GM12878 (cell line): ENCODE measurements around the gene IL10RA. TPM values are rescaled to one million over a fixed set of nuclear protein-coding genes. Genes with fewer than 3 reads are reported as not detected.

Experiments
- ATAC-seq: fragments of 200-7000 bp; cut with Tn5 transposase; 3 replicates; pipeline ENCODE4 v1.9.1; 2020; ENCODE audit warnings: mild to moderate bottlenecking, moderate library complexity
- BruUV-seq: library from RNA; stranded (reverse); fragments of 400-500 nt; replicated peaks from 2 replicates; lab custom pipeline; 2021; lab: Mats Ljungman, UMichigan
- CTCF ChIA-PET: fragments of 300-600 bp; sonication (Branson Sonifier 250); formaldehyde crosslinking; extraction: SDS; loops from one replicate; lab custom pipeline; 2021; ENCODE audit warnings: inconsistent platforms; lab: Yijun Ruan, JAX
- POLR2A ChIA-PET: fragments of 350-600 bp; formaldehyde crosslinking; extraction: SDS; loops from one replicate; lab custom pipeline; 2021; ENCODE audit warnings: inconsistent platforms; lab: Charles Lee
- RAD21 ChIA-PET: fragments of 300-600 bp; sonication (Branson Sonifier 250); formaldehyde crosslinking; loops from one replicate; lab custom pipeline; 2023; ENCODE audit warnings: antibody characterized with exemption; ENCODE audit not compliant: unreplicated experiment; lab: Charles Lee
- SMC1A ChIA-PET: fragments of 300-600 bp; sonication (Branson Sonifier 250); formaldehyde crosslinking; loops from one replicate; lab custom pipeline; 2023; ENCODE audit not compliant: unreplicated experiment, uncharacterized antibody; lab: Charles Lee
- DNase-seq: peaks from one replicate; pipeline ENCODE4 v3.0.0-alpha.2; 2011; ENCODE audit warnings: low read depth, low spot score
- FAIRE-seq: peaks from 3 replicates; lab custom pipeline; 2011; peaks lifted over from hg19 to GRCh38; lab: Jason Lieb, UNC
- H2AFZ ChIP-seq: 2 replicates; pipeline ENCODE4 v1.6.0; 2011; ENCODE audit warnings: low read depth, low read length, control low read depth; ENCODE audit not compliant: control insufficient read depth
- H3K27ac ChIP-seq: 2 replicates; pipeline ENCODE4 v1.5.1; 2011; ENCODE audit warnings: control low read depth; ENCODE audit not compliant: control insufficient read depth, insufficient read depth
- H3K27me3 ChIP-seq, 2 experiments: replicated peaks in 1 of 2; 2 replicates each; pipeline versions ENCODE4 v1.6.0 to v1.6.1; 2011; ENCODE audit warnings: low read length in 1 of 2; ENCODE audit not compliant: control insufficient read depth in 2 of 2, insufficient read depth in 2 of 2
- H3K36me3 ChIP-seq, 2 experiments: 2 replicates each; pipeline ENCODE4 v1.5.1; 2011; ENCODE audit warnings: low read length in 1 of 2; ENCODE audit not compliant: control insufficient read depth in 2 of 2, insufficient read depth in 2 of 2
- H3K4me1 ChIP-seq: 2 replicates; pipeline ENCODE4 v1.6.1; 2011; ENCODE audit warnings: mild to moderate bottlenecking, low read length, moderate library complexity, mixed read lengths; ENCODE audit not compliant: control insufficient read depth, insufficient read depth
- H3K4me2 ChIP-seq: 2 replicates; pipeline ENCODE4 v1.6.0; 2011; ENCODE audit warnings: control low read depth; ENCODE audit not compliant: control insufficient read depth, insufficient read depth
- H3K4me3 ChIP-seq: fragments of 200-600 bp; sonication (generic); 2 replicates; pipeline ENCODE4 v1.5.1; 2016
- H3K79me2 ChIP-seq: 2 replicates; pipeline ENCODE4 v1.6.0; 2011; ENCODE audit warnings: low read length; ENCODE audit not compliant: control insufficient read depth, insufficient read depth
- H3K9ac ChIP-seq: 2 replicates; pipeline ENCODE4 v1.8.0; 2011; ENCODE audit warnings: low read length, control low read depth, mixed read lengths; ENCODE audit not compliant: control insufficient read depth, insufficient read depth
- H3K9me3 ChIP-seq: replicated peaks from 3 replicates; pipeline ENCODE4 v1.5.1; 2011; ENCODE audit warnings: mild to moderate bottlenecking, low read length; ENCODE audit not compliant: control insufficient read depth, insufficient read depth
- H4K20me1 ChIP-seq: 2 replicates; pipeline ENCODE4 v1.6.0; 2011; ENCODE audit not compliant: control insufficient read depth, insufficient read depth
- CEBPB ChIP-seq, 2 experiments: fragments of 150-350 bp in 1 of 2; IDR thresholded peaks; 2 replicates each; pipeline ENCODE4 v1.6.1; 2012 to 2014; ENCODE audit warnings: low read depth in 2 of 2, low read length in 2 of 2, borderline replicate concordance in 1 of 2, inconsistent platforms in 1 of 2
- CHD4 ChIP-seq: fragments of 200-600 bp; sonication (generic); IDR thresholded peaks from 2 replicates; pipeline ENCODE4 v1.6.1; 2016; ENCODE audit warnings: mild to moderate bottlenecking
- NFXL1 ChIP-seq: fragments of 450-650 bp; IDR thresholded peaks from 2 replicates; pipeline ENCODE4 v1.6.1; 2017; ENCODE audit warnings: antibody characterized with exemption, mild to moderate bottlenecking, borderline replicate concordance
- POLR2A ChIP-seq: IDR thresholded peaks from 2 replicates; pipeline ENCODE4 v1.6.1; 2011; ENCODE audit warnings: low read depth, mild to moderate bottlenecking, low read length
- POLR2AphosphoS5 ChIP-seq: IDR thresholded peaks from 2 replicates; pipeline ENCODE4 v1.6.1; 2011; ENCODE audit warnings: mild to moderate bottlenecking, low read length, inconsistent platforms
- TCF12 ChIP-seq: IDR thresholded peaks from 2 replicates; pipeline ENCODE4 v1.6.1; 2011; ENCODE audit warnings: low read depth, mild to moderate bottlenecking, low read length
- WGBS: methylation state at CpG from one replicate; pipeline ENCODE4 v1.1.6; 2016; ENCODE audit warnings: low lambda C conversion rate; ENCODE audit not compliant: insufficient replicate concordance, insufficient coverage; ENCODE audit errors: missing lambda C conversion rate; 5-methylcytosine and 5-hydroxymethylcytosine counted together
- in situ Hi-C: fragments of 300-500 bp; cut with MboI; formaldehyde crosslinking; loops from 9 replicates; pipeline ENCODE4 v1.14.3; 2018; ENCODE audit warnings: mixed read lengths
- intact Hi-C: fragments of 100-400 bp; cut with micrococcal nuclease; formaldehyde crosslinking; loops from one replicate; pipeline ENCODE4 v1.14.2; 2022; ENCODE audit not compliant: unreplicated experiment
- polyA plus RNA-seq, 11 experiments: library from polyadenylated mRNA; depleted of rRNA in 4 of 11; unstranded in 6 of 11; stranded (reverse) in 5 of 11; fragments of >200 nt; fragmentation: Nextera tagmentation in 4 of 11; fragmentation: Illumina TruSeq in 1 of 11; extraction: Ambion mirVana in 4 of 11; extraction: Trizol in 1 of 11; gene quantifications; 1 replicate in 1 of 11; 2 replicates in 10 of 11; pipeline versions ENCODE4 v1.2.1 to v1.2.3, GENCODE V29; 2011 to 2016; ENCODE audit warnings: inconsistent platforms in 2 of 11, missing spikeins in 2 of 11, low read depth in 1 of 11
- total RNA-seq, 4 experiments: library from RNA; depleted of rRNA in 3 of 4; stranded (reverse); fragments of >200 nt in 3 of 4; fragmentation: Illumina TruSeq in 1 of 4; extraction: Trizol in 1 of 4; gene quantifications; 2 replicates each; pipeline versions ENCODE4 v1.2.1 to v1.2.3, GENCODE V29; 2013 to 2021
- TF ChIP-seq, protein P1 (sequence below): IDR thresholded peaks from 2 replicates; pipeline ENCODE4 v1.6.1; 2011; ENCODE audit warnings: borderline replicate concordance, low read depth, mild to moderate bottlenecking, moderate library complexity, low read length; ENCODE audit not compliant: insufficient read depth, poor library complexity, severe bottlenecking

The IL10RA gene
- total and polyA plus RNA-seq, 10 of the 15 experiments (the other 5 are each of a cell fraction or from before 2014, with no cell fraction given), result 0.77 to 45.9 (median 9.6) TPM

GRCh38 chr11:117996058-117996457 is 9.9 kb downstream of the IL10RA start:
- Histone ChIP-seq H3K36me3 (peaks cover 23 to 27% of the 10 kb centered on the region in 2 experiments), H4K20me1 (no peaks in the 10 kb centered on the region)
- CTCF ChIA-PET, result interaction anchor here (1.3 to 3.9 kb wide), 3 partner anchors 8 to 59 kb away, joined by 4 to 35 read pairs (median 7); partner anchors contain the start of gene IL10RA
- DNase-seq, result no peak
- intact Hi-C loops, result no loop called here
- TF ChIP-seq POLR2AphosphoS5, result peak; percentile 39; the same call in 1 of the 2 replicates
- TF ChIP-seq CEBPB (IDR thresholded peaks at IDR 0.05; ENCODE audit: borderline replicate concordance in 1 of 2, low read depth in 2 of 2, low read length in 2 of 2), result no peak
- TF ChIP-seq, all 136 proteins: peak for 1
- Histone ChIP-seq H3K4me3 (no peak overlapping the region), H3K9ac (no peak overlapping the region), H2AFZ (no peak overlapping the region), H3K4me1 (peaks cover 46% of the 10 kb centered on the region), H3K4me2 (no peak overlapping the region), H3K9me3 (peaks cover 2% of the 10 kb centered on the region; the same call in 2 of the 3 replicates), H3K27me3 (no peaks in the 10 kb centered on the region), H3K27ac (no peak overlapping the region), H3K79me2 (no peaks in the 10 kb centered on the region)
- ChIA-PET RAD21 (interaction anchor here (0.5 to 3.2 kb wide), 5 partner anchors 9 to 540 kb away, joined by 3 to 37 read pairs (median 3); partner anchors contain the start of gene IL10RA), SMC1A (interaction anchor here (0.7 to 19.0 kb wide), 8 partner anchors 2 to 181 kb away, joined by 3 to 280 read pairs (median 16); partner anchors contain the start of gene IL10RA), POLR2A (interaction anchor here (0.6 to 9.7 kb wide), 4 partner anchors 9 to 502 kb away, joined by 3 to 110 read pairs (median 8); partner anchors contain the start of gene IL10RA)
- ATAC-seq (no peak), FAIRE-seq (no peak)
- in situ Hi-C loops, result no loop called here
- WGBS, result 92% methylated on average over 4 of the region's 4 CpGs
- BruUV-seq, result no TSS peak

DNA sequence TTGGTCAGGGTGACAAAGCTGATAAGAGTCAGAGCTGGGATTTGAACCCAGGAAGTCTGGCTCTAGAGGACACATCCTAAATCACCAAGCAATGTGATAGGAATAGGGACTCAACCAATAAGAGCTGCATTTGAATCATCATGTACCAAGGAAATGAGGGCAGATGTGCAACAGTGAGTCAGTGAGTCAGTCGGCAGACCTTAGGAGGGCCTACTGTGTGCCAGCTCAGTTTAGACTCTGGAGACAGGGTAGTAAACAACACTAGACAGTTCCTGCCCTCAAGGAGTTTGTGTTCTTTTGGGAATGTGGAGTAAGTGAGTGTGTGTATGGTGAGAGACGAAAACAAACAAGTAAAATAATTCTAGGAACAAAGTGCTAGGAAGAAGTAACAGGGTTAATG is 11.2 kb downstream of the IL10RA start:
- TF ChIP-seq, protein P1, sequence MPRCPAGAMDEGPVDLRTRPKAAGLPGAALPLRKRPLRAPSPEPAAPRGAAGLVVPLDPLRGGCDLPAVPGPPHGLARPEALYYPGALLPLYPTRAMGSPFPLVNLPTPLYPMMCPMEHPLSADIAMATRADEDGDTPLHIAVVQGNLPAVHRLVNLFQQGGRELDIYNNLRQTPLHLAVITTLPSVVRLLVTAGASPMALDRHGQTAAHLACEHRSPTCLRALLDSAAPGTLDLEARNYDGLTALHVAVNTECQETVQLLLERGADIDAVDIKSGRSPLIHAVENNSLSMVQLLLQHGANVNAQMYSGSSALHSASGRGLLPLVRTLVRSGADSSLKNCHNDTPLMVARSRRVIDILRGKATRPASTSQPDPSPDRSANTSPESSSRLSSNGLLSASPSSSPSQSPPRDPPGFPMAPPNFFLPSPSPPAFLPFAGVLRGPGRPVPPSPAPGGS, result no peak
- TF ChIP-seq NFXL1 (no peak), POLR2A (0 out of 2 replicates have a peak, but pooled peaks have one; percentile 5), TCF12 (no peak), CHD4 (no peak)
- TF ChIP-seq, all 136 proteins: peak for 1
- no peak overlapping the region for H3K9ac ChIP-seq
- BruUV-seq, result no TSS peak
- ATAC-seq (no peak), DNase-seq (no peak), FAIRE-seq (no peak)
- WGBS, result 55% methylated on average over 2 of the region's 2 CpGs
- H3K4me3 ChIP-seq, result peak overlapping the region; percentile 6; the same call in 1 of the 2 replicates
- ChIA-PET CTCF (interaction anchor here (0.6 to 3.9 kb wide), 8 partner anchors 10 to 153 kb away, joined by 3 to 35 read pairs (median 4); partner anchors contain the start of gene IL10RA), RAD21 (interaction anchor here (1.1 to 3.2 kb wide), 6 partner anchors 10 to 190 kb away, joined by 3 to 37 read pairs (median 5); partner anchors contain the start of gene IL10RA), POLR2A (interaction anchor here (0.8 to 9.7 kb wide), 8 partner anchors 9 to 182 kb away, joined by 3 to 110 read pairs (median 3); partner anchors contain the start of gene IL10RA), SMC1A (interaction anchor here (0.7 to 19.0 kb wide), 16 partner anchors 3 to 180 kb away, joined by 3 to 280 read pairs (median 6); partner anchors contain the start of gene IL10RA)
- H2AFZ ChIP-seq, result no peak overlapping the region
- H3K79me2 ChIP-seq, result no peaks in the 10 kb centered on the region
- peak overlapping the region; percentile 73 for H3K27ac ChIP-seq
- H3K27me3 ChIP-seq, result no peaks in the 10 kb centered on the region
- H3K4me1 ChIP-seq, result peaks cover 52% of the 10 kb centered on the region
- H3K9me3 ChIP-seq, result peaks cover 2% of the 10 kb centered on the region; the same call in 2 of the 3 replicates
- peak overlapping the region; percentile 75 for H3K4me2 ChIP-seq
- in situ Hi-C loops, result no loop called here
- peaks cover 23 to 27% of the 10 kb centered on the region in 2 experiments for H3K36me3 ChIP-seq
- intact Hi-C loops, result no loop called here
- H4K20me1 ChIP-seq, result no peaks in the 10 kb centered on the region
